Stimulated activated naive CD8-positive, alpha-beta T cell treated with anti-CD3 and anti-CD28 coated beads, Interleukin-15, Interleukin-2, amounts not matched to agents 100 ng/mL and 50 ng/mL, for 24 hours (primary cell): ENCODE data around the gene SMAD5.

Experiments
- H3K27ac Mint-ChIP-seq: one replicate; pipeline ENCODE4 v1.8.0; 2021; ENCODE audit warnings: mild to moderate bottlenecking, mixed read lengths
- H3K27me3 Mint-ChIP-seq: one replicate; pipeline ENCODE4 v1.8.0; 2021; ENCODE audit warnings: mixed read lengths
- H3K36me3 Mint-ChIP-seq: one replicate; pipeline ENCODE4 v1.8.0; 2021; ENCODE audit warnings: low read depth, mixed read lengths
- H3K4me1 Mint-ChIP-seq: one replicate; pipeline ENCODE4 v1.8.0; 2021; ENCODE audit warnings: low read depth, mixed read lengths
- H3K4me3 Mint-ChIP-seq: one replicate; pipeline ENCODE4 v1.8.0; 2021; ENCODE audit warnings: mild to moderate bottlenecking, mixed read lengths
- H3K9me3 Mint-ChIP-seq: one replicate; pipeline ENCODE4 v1.8.0; 2021; ENCODE audit warnings: mixed read lengths

Gene SMAD5

DNA sequence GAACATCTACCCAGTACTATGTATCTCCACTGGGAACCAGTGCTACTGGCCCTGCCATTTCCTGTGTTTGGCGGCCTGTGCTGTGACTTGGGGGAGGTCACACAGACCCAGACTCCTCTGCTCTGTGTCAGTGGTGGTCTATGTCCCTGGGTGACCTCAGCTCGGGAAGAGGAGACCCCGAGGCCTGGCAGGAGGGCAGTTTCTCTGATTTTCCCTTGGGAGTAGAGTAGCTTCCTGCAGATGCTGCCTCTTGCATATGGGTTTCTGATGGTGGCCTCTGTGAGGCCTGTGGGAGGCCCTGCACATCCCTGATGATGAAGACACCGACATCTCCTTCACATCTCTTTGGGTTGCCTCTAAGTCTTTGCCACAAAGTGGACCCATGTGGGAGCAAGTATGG is 73.3 kb downstream of the SMAD5 start:
- H3K9me3 Mint-ChIP-seq = no peaks in the 10 kb centered on the region
- no peaks in the 10 kb centered on the region for H3K36me3 Mint-ChIP-seq
- H3K4me3 Mint-ChIP-seq = no peak overlapping the region
- no peaks in the 10 kb centered on the region for H3K4me1 Mint-ChIP-seq
- peaks cover 10% of the 10 kb centered on the region for H3K27me3 Mint-ChIP-seq
- no peak overlapping the region for H3K27ac Mint-ChIP-seq

DNA sequence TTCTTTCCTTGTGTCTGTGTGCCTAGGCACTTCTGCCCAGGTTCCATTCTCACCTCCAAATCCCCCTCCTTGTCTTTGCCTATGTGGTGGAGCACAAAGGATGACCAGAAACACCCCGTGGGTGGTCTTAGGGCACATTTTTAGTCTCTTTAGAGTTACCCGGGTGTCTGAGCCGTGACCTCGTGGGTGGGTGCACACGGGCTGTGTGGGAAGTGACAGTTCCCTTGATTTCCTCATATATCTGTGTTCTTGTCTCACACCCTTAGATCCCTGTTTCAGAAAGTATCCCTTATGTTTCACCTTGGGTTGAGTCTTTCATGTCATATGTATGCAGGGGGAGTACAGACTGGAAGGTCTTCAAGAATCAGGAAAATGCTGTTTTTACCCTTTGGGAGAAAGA is 73.7 kb downstream of the SMAD5 start:
- H3K4me1 Mint-ChIP-seq = no peaks in the 10 kb centered on the region
- no peaks in the 10 kb centered on the region for H3K36me3 Mint-ChIP-seq
- H3K4me3 Mint-ChIP-seq = no peak overlapping the region
- H3K9me3 Mint-ChIP-seq = no peaks in the 10 kb centered on the region
- H3K27me3 Mint-ChIP-seq = peaks cover 10% of the 10 kb centered on the region
- no peak overlapping the region for H3K27ac Mint-ChIP-seq

DNA sequence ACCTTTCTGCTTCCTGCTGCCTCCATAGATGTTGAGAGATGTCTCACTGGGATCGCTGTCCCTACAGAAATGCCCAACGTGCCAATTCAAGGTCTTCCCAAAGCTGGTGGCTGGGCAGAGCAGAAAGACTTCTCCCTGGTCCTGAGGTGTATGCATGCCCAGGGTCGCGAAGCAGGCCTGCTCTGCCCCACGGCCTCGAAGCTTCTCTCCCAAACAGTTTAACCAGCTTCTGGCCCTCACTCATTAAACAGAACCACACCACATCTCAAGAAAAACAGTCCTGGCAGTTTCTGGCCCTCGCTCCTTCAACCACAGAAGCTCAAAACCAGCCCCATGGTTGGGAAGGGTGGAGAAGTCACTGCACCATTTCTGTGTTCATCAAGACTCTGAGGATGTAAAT is 75.0 kb downstream of the SMAD5 start:
- Mint-ChIP-seq H3K4me1 (no peaks in the 10 kb centered on the region), H3K9me3 (no peaks in the 10 kb centered on the region), H3K27me3 (peaks cover 10% of the 10 kb centered on the region)

DNA sequence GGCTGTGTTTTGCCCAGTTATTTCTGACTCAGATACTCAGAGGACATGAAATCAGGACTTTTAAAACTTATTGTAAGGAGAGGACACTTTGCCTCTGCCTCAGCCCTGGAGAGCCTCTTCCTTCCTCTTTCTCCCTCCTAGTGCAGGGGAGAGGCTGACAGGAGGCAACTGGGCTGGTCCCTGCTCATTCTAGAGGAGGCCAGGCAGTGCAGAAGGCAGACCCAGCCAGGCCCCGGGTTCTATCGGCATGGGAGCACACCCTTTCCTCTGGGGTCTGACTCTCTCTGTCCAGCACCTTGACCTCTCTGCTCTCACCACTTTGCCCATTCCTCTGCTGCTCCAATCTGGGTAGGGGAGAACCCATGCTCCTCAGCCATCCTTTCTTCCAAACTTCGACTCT is 76.3 kb downstream of the SMAD5 start:
- H3K9me3 Mint-ChIP-seq = no peaks in the 10 kb centered on the region
- H3K4me3 Mint-ChIP-seq = no peak overlapping the region
- no peaks in the 10 kb centered on the region for H3K4me1 Mint-ChIP-seq
- no peaks in the 10 kb centered on the region for H3K36me3 Mint-ChIP-seq
- H3K27me3 Mint-ChIP-seq = peaks cover 10% of the 10 kb centered on the region
- no peak overlapping the region for H3K27ac Mint-ChIP-seq

More for the DNA sequence above, 75.0 kb downstream of the SMAD5 start:
- no peaks in the 10 kb centered on the region for H3K36me3 Mint-ChIP-seq
- H3K4me3 Mint-ChIP-seq = no peak overlapping the region
- no peak overlapping the region for H3K27ac Mint-ChIP-seq

DNA sequence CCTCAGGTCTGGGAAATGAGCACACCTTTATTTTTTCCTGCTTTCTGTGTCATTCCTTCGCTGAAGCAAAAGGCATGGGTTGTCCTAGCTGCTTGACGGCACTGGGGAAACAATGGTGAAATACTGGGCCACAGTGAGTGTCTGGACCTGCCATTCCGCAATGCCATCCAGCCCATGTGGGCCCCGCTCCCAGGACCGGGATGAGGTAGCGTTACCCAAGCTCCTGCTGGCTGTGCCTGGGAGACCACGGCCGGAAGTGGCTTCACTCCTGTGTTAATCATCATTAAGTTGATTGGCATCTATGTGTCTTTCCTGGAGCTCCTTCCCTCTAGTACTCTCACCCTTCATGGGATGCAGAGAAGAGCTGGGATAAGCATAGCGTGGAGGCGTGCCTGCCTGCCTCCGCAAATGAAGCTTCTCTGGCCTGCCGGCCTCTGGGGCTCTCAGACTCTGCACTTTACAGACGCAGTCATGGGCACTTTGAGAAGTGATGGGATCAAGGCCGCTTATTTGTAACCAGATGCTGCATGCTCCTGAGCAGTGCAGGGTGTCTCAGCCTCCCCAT is 76.8 kb downstream of the SMAD5 start:
- Mint-ChIP-seq H3K27ac (no peak overlapping the region), H3K27me3 (peaks cover 12% of the 10 kb centered on the region), H3K4me1 (no peaks in the 10 kb centered on the region)

DNA sequence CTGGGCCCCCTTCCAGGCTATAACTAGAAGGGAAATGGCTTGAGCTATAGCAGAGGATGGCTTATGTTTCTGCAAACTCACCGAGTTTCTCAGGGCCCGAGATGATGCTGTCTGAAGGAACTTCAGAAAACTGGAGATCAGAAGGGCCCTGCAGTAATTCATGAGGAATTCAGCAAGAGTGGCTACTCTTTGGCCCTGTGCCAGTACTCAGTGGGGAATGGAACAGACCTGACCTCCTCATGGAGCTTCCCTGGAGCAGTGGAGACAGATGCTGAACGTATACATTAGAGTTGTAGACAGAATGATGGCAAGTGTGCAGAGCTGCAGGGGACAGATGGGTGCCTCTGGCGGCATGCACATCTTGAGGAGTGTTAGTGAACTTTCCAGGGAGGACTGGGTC is 77.6 kb downstream of the SMAD5 start:
- H3K4me1 Mint-ChIP-seq = no peaks in the 10 kb centered on the region
- H3K36me3 Mint-ChIP-seq = no peaks in the 10 kb centered on the region
- no peak overlapping the region for H3K27ac Mint-ChIP-seq
- no peak overlapping the region for H3K4me3 Mint-ChIP-seq
- peaks cover 18% of the 10 kb centered on the region for H3K27me3 Mint-ChIP-seq
- no peaks in the 10 kb centered on the region for H3K9me3 Mint-ChIP-seq

More for the DNA sequence above, 76.8 kb downstream of the SMAD5 start:
- Mint-ChIP-seq H3K36me3 (no peaks in the 10 kb centered on the region), H3K9me3 (no peaks in the 10 kb centered on the region), H3K4me3 (no peak overlapping the region)

DNA sequence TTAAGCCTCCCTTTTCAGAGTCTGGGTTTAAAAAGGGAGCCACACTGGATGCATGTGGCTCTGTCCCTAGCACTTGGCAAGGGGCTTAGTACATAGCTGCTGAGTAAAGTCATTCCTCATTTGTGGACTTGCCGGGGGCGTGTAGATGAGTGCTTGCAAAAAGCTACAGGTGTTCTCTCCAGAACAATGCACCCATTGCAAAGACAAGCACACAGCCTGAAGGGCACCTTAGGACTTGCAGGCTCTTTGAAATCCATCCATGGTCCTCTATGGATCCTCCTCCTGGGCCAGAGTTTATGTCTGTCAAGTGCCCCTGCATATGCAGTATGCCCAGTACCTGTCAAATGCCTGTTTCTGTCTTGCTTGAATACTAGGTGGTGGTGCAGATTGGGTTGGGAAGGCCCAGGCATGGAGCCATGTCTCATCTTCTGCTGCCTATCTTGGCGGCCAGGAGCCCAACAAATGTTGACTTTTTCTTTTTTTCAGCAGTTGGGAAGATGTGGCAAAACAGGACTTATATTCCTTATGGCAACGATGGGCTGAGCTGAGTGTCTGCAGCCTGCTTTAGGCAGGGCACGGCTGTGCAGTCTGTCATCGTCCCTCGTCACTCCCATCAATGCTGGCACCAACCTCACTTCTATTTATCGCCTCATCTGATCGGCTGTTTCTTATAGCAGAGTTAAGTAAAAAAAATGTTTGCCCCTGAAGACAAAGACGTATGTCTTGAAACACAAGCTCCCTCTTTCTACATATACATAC is 78.8 kb downstream of the SMAD5 start:
- Mint-ChIP-seq H3K9me3 (no peaks in the 10 kb centered on the region), H3K27ac (no peak overlapping the region), H3K36me3 (no peaks in the 10 kb centered on the region), H3K4me3 (no peak overlapping the region), H3K27me3 (peaks cover 16% of the 10 kb centered on the region), H3K4me1 (no peaks in the 10 kb centered on the region)

DNA sequence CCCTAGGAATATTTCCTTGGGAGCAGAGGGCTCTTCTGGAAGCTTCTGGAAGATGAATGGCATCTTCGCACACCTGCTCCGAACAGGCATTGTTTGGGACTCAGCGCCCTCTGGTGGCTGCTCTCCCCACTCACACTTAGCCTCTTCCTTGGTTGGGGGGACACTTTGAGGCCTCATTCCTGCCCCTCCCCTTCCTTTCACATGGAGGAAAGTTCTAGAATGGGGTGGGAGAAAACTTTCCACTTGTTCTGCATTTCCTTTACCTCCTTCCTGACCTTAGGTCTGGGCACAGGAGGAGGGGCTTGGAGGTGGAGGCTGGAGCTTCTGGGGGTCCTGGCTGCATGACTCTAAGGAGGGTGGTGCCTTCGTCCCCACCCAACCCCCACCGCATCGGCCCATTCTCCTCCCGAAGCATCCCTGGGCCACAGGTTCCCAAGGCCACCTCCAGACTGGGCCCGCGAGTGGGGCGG is 79.6 kb downstream of the SMAD5 start:
- no peak overlapping the region for H3K27ac Mint-ChIP-seq
- H3K36me3 Mint-ChIP-seq = no peaks in the 10 kb centered on the region
- no peaks in the 10 kb centered on the region for H3K4me1 Mint-ChIP-seq
- H3K9me3 Mint-ChIP-seq = no peaks in the 10 kb centered on the region
- peaks cover 15% of the 10 kb centered on the region for H3K27me3 Mint-ChIP-seq
- no peak overlapping the region for H3K4me3 Mint-ChIP-seq

DNA sequence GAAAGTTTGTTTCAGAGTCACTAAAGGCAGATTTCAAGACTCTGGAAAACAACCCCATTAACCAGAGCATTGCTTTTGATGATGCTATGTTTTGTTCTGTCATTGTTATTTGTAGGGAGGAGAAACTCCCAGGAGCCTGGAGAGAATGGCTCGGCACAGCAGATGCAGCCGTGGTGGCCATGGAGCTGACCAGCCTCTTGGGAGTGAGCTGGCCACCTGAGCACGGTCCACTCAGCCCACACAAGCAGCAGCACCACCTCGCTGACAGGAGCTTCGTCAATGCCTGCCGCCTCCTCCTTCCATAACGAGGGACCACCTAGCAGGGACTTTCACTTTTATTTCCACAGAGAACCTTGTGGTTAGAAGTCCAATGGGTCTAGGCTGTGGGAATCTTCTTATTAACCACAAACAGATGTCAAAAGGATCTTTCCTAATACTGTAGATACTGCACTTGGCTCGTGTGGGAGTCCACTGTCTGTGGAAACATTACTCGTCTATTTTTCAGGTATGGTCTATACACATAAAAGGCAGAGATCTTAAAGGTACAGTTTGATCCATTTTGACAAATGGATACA is 81.4 kb downstream of the SMAD5 start:
- Mint-ChIP-seq H3K4me3 (no peak overlapping the region), H3K27me3 (peaks cover 11% of the 10 kb centered on the region), H3K36me3 (no peaks in the 10 kb centered on the region), H3K4me1 (no peaks in the 10 kb centered on the region), H3K27ac (no peak overlapping the region), H3K9me3 (no peaks in the 10 kb centered on the region)

DNA sequence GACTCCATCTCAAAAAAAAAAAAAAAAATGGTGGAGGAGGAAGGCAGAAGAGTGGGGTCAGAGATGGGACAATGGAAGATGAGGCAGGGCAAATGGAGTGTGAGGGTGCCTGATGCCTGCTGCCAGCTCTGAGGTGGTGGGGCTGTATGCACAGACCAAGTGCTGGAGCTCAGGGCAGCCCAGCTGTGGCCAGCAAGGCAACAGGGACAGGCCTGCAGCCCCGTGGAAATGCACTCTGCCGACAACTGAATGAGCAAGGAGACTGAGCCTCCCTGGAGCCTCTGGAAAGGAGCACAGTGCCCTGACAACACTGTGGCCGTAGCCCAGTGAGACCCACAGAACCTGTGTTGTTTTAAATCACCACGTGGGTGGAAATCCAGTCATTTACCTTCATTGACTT is 83.2 kb downstream of the SMAD5 start:
- H3K27me3 Mint-ChIP-seq = peaks cover 8% of the 10 kb centered on the region
- no peak overlapping the region for H3K4me3 Mint-ChIP-seq
- no peaks in the 10 kb centered on the region for H3K36me3 Mint-ChIP-seq
- no peak overlapping the region for H3K27ac Mint-ChIP-seq
- H3K4me1 Mint-ChIP-seq = no peaks in the 10 kb centered on the region
- peaks cover 10% of the 10 kb centered on the region for H3K9me3 Mint-ChIP-seq

DNA sequence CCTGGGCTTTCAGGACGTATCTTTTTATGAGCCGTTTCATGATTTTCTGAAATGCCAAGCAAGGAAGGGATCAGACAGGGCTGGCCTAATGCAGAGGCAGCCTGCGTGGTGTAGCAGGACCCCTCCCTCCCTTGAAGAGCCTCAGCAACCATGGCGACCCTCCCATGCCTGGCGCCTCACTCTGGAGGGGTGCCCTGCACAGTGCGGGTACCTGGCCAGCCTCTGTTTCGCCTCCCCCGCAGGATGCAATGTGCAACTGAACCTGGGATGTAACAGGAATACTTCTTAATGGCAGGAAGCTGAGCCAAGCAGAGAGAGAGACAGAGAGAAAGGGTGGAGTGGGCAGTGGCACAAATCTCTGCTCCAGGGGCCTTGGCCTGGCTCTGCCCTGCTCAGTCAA is 83.6 kb downstream of the SMAD5 start:
- H3K36me3 Mint-ChIP-seq = no peaks in the 10 kb centered on the region
- H3K4me3 Mint-ChIP-seq = no peak overlapping the region
- no peaks in the 10 kb centered on the region for H3K4me1 Mint-ChIP-seq
- peaks cover 13% of the 10 kb centered on the region for H3K9me3 Mint-ChIP-seq
- peaks cover 10% of the 10 kb centered on the region for H3K27me3 Mint-ChIP-seq
- H3K27ac Mint-ChIP-seq = no peak overlapping the region

DNA sequence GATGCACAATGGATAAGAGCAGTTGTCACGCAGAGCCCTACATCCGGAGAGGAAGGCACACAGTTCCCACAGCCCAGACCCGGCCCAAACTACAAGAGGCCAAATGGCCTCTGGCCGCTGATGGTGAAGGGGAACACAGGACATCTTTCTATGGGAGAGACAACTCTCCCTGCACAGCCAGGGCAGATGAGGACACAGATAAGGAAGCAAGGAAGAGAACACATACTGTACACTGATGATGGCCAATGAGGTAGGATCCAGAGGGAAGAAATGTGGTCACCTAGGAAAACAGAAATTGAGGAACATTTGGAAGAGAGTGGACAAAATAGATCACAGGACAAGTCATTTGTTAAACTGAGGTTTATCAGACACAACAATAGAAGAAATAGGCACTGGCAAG is 88.7 kb downstream of the SMAD5 start:
- H3K9me3 Mint-ChIP-seq = peaks cover 17% of the 10 kb centered on the region
- peaks cover 14% of the 10 kb centered on the region for H3K27me3 Mint-ChIP-seq
- no peak overlapping the region for H3K4me3 Mint-ChIP-seq
- no peak overlapping the region for H3K27ac Mint-ChIP-seq
- no peaks in the 10 kb centered on the region for H3K4me1 Mint-ChIP-seq
- no peaks in the 10 kb centered on the region for H3K36me3 Mint-ChIP-seq

DNA sequence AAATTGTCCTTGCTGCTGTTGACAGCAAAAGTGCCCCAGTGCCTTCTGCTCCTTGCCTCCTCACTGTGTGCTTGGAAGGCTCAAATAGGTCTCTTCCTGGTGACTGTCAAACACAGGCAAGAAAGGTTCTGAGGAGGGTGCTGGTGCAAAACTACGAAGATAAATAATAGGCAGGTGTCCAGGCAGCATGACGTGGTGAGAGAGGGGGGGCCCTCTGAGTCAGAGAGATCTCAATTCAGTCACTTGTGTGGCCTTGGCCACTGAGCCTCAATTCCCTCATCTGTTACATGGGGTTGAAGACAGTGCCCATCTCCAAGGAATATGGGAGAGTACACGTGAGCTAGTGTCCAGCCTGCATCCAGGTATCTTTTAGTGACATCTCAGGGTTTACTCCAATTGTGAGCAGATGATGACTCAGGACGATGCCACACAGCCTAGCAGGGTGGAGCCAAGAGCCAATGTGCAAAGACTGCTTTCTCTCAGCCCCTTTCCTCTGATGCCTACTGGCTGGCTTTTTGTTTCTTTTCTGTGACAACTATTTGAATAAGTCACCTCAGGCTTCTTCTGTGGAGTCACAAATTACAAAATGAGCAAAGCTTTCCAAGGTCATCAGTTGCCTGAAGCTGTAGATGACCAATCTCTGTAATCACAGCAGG is 90.1 kb downstream of the SMAD5 start:
- no peak overlapping the region for H3K27ac Mint-ChIP-seq
- H3K9me3 Mint-ChIP-seq = peaks cover 17% of the 10 kb centered on the region
- H3K27me3 Mint-ChIP-seq = peaks cover 14% of the 10 kb centered on the region
- no peaks in the 10 kb centered on the region for H3K36me3 Mint-ChIP-seq
- H3K4me3 Mint-ChIP-seq = no peak overlapping the region
- H3K4me1 Mint-ChIP-seq = no peaks in the 10 kb centered on the region

DNA sequence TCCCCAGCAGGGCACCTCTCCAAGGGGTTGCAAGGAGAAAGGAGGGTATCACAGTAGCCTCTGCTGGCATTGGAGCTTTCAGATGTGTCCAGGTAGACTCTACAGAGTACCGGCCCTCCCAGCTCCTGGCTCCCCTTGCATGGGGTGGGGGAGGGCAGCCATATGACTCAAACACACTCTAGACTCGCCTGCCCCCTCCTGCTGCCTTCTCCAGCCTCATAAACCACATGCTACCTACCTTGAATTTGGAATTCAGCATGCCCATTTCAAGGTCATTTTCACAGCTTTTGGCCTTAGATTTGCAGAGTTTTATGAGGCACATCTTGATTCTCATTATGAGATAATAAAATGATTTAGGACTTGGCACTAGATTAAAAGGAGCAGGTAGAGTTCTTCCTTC is 93.2 kb downstream of the SMAD5 start:
- no peaks in the 10 kb centered on the region for H3K4me1 Mint-ChIP-seq
- H3K9me3 Mint-ChIP-seq = peaks cover 7% of the 10 kb centered on the region
- H3K36me3 Mint-ChIP-seq = no peaks in the 10 kb centered on the region
- H3K4me3 Mint-ChIP-seq = no peak overlapping the region
- no peak overlapping the region for H3K27ac Mint-ChIP-seq
- peaks cover 23% of the 10 kb centered on the region for H3K27me3 Mint-ChIP-seq

DNA sequence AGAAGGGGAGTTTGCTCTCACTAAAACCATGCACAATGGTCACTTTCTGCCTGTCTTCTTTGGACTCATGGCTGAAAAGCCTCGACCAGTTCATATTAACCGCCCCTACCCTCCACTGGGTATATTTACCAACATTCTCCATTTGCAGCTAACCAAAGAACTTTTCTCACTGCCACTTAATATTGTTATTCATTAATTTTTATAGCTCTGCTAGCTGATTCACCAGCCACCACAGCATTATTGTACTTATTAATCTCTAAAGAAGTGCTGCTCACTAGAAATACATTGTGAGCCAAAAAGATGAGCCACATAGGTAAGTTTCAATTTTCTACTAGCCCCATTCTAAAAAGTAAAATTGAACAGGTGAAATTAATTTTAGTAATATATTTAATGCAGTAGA is 93.8 kb downstream of the SMAD5 start:
- Mint-ChIP-seq H3K36me3 (no peaks in the 10 kb centered on the region), H3K4me1 (no peaks in the 10 kb centered on the region), H3K4me3 (no peak overlapping the region), H3K27me3 (peaks cover 21% of the 10 kb centered on the region), H3K9me3 (peaks cover 2% of the 10 kb centered on the region), H3K27ac (no peak overlapping the region)
